Activated CD4-positive, alpha-beta T cell treated with anti-CD3 and anti-CD28 coated beads, Interleukin-2, amount 50 U/mL, for 4 hours (primary cell): Measurements from ENCODE around the gene FAM120A.
"Not testable (repeated sequence)": the region's sequence is repeated elsewhere in the genome, so short reads cannot be mapped to it uniquely, and the experiment has no call there.

Experiments
- DNase-seq, 2 experiments: peaks; one replicate each; pipeline ENCODE4 v3.0.0-alpha.2; 2020

Gene FAM120A

GRCh38 chr9:93473411-93473810, 21.9 kb downstream of the FAM120A start:
- no peak for DNase-seq

GRCh38 chr9:93475108-93475507, 23.6 kb downstream of the FAM120A start:
- no peak for DNase-seq

- no peak for DNase-seq
Measured at GRCh38 chr9:93475856-93476255, 24.4 kb downstream of the FAM120A start.

GRCh38 chr9:93476924-93477323, 25.4 kb downstream of the FAM120A start:
- no peak for DNase-seq

- DNase-seq = no peak
Measured at GRCh38 chr9:93477397-93477796, 25.9 kb downstream of the FAM120A start.

- DNase-seq = no peak
Measured at GRCh38 chr9:93479726-93480125, 28.2 kb downstream of the FAM120A start.

GRCh38 chr9:93480262-93480661, 28.8 kb downstream of the FAM120A start:
- DNase-seq = no peak

- no peak for DNase-seq
Measured at GRCh38 chr9:93480728-93481324, 29.3 kb downstream of the FAM120A start.

GRCh38 chr9:93483497-93483896, 32.0 kb downstream of the FAM120A start:
- no peak for DNase-seq

GRCh38 chr9:93486268-93486667, 34.8 kb downstream of the FAM120A start:
- no peak for DNase-seq

- DNase-seq = no peak
Measured at GRCh38 chr9:93488244-93488643, 36.8 kb downstream of the FAM120A start.

GRCh38 chr9:93491593-93492232, 40.2 kb downstream of the FAM120A start:
- no peak for DNase-seq

GRCh38 chr9:93492327-93492726, 40.8 kb downstream of the FAM120A start:
- no peak for DNase-seq

GRCh38 chr9:93493949-93494348, 42.5 kb downstream of the FAM120A start:
- DNase-seq = no peak

GRCh38 chr9:93496285-93496684, 44.8 kb downstream of the FAM120A start:
- no peak for DNase-seq

- DNase-seq = no peak
Measured at GRCh38 chr9:93500571-93501298, 49.2 kb downstream of the FAM120A start.

GRCh38 chr9:93501406-93501805, 49.9 kb downstream of the FAM120A start:
- no peak for DNase-seq

- no peak for DNase-seq
Measured at GRCh38 chr9:93503381-93503780, 51.9 kb downstream of the FAM120A start.

GRCh38 chr9:93505541-93506132, 54.2 kb downstream of the FAM120A start:
- DNase-seq = no peak

- no peak for DNase-seq
Measured at GRCh38 chr9:93507768-93508167, 56.3 kb downstream of the FAM120A start.

- DNase-seq = no peak
Measured at GRCh38 chr9:93508207-93508606, 56.7 kb downstream of the FAM120A start.

- DNase-seq = no peak
Measured at GRCh38 chr9:93509084-93509483, 57.6 kb downstream of the FAM120A start.

GRCh38 chr9:93510041-93510440, 58.6 kb downstream of the FAM120A start:
- DNase-seq = no peak

GRCh38 chr9:93511228-93511627, 59.7 kb downstream of the FAM120A start:
- DNase-seq = not testable (repeated sequence)
